MCF 10A (cell line): ENCODE measurements around the gene ARPC4. TPM values are rescaled to one million over a fixed set of nuclear protein-coding genes. Genes with fewer than 3 reads are reported as not detected.

Experiments
- BruUV-seq: library from RNA; stranded (reverse); fragments of 400-500 nt; replicated peaks from 2 replicates; lab custom pipeline; 2021; lab: Mats Ljungman, UMichigan
- CTCF ChIA-PET: fragments of 300-600 bp; sonication (Branson Sonifier 250); formaldehyde crosslinking; extraction: SDS; loops from one replicate; lab custom pipeline; 2021; ENCODE audit warnings: antibody characterized with exemption, inconsistent platforms; lab: Yijun Ruan, JAX
- POLR2A ChIA-PET: fragments of 300-600, 350-650 bp; sonication (Branson Sonifier 250); formaldehyde crosslinking; extraction: SDS; loops from one replicate; lab custom pipeline; 2020; ENCODE audit warnings: antibody characterized with exemption, inconsistent platforms; lab: Yijun Ruan, JAX
- DNase-seq: peaks from one replicate; pipeline ENCODE4 v3.0.0-alpha.2; 2018; ENCODE audit not compliant: unreplicated experiment
- H3K27ac Mint-ChIP-seq: one replicate; pipeline ENCODE4 v1.8.0; 2022; ENCODE audit warnings: mild to moderate bottlenecking, low read depth, mixed read lengths; ENCODE audit not compliant: unreplicated experiment
- H3K27me3 Mint-ChIP-seq: one replicate; pipeline ENCODE4 v1.8.0; 2022; ENCODE audit warnings: mixed read lengths; ENCODE audit not compliant: insufficient read depth, unreplicated experiment
- H3K36me3 Mint-ChIP-seq: one replicate; pipeline ENCODE4 v1.8.0; 2022; ENCODE audit warnings: mild to moderate bottlenecking, moderate library complexity, mixed read lengths; ENCODE audit not compliant: insufficient read depth, unreplicated experiment
- H3K4me1 Mint-ChIP-seq: one replicate; pipeline ENCODE4 v1.8.0; 2022; ENCODE audit warnings: mixed read lengths; ENCODE audit not compliant: insufficient read depth, unreplicated experiment
- H3K4me3 Mint-ChIP-seq: one replicate; pipeline ENCODE4 v1.8.0; 2022; ENCODE audit warnings: mild to moderate bottlenecking, moderate library complexity, mixed read lengths; ENCODE audit not compliant: unreplicated experiment
- H3K9me3 Mint-ChIP-seq: one replicate; pipeline ENCODE4 v1.8.0; 2022; ENCODE audit warnings: mixed read lengths; ENCODE audit not compliant: unreplicated experiment
- CTCF ChIP-seq: fragments of 200-600 bp; IDR thresholded peaks from one replicate; pipeline ENCODE4 v1.8.0; 2022; ENCODE audit warnings: antibody characterized with exemption, mild to moderate bottlenecking; ENCODE audit not compliant: unreplicated experiment
- intact Hi-C: fragments of 100-400 bp; cut with micrococcal nuclease; formaldehyde crosslinking; loops from 2 replicates; pipeline ENCODE4 v1.14.1; 2022
- total RNA-seq: library from RNA; stranded (reverse); gene quantifications from 2 replicates; pipeline ENCODE4 v1.2.3, GENCODE V29; 2022

The ARPC4 gene
- total RNA-seq, 1 experiment from 2014 or later, result 122 TPM

- ChIA-PET CTCF (no interaction called here), POLR2A (interaction anchor here (1.2 kb wide), 1 partner anchor 24 kb away, joined by 4 read pairs; no protein-coding TSS in a partner anchor)
- BruUV-seq, result no TSS peak
- no peak for TF ChIP-seq CTCF
- Mint-ChIP-seq H3K4me3 (no peak overlapping the region), H3K36me3 (no peaks in the 10 kb centered on the region), H3K27me3 (no peaks in the 10 kb centered on the region), H3K27ac (no peak overlapping the region), H3K4me1 (peaks cover 12% of the 10 kb centered on the region), H3K9me3 (no peaks in the 10 kb centered on the region)
- no peak for DNase-seq
- intact Hi-C loops, result no loop called here
Observed at GRCh38 chr3:9754678-9755077, 38.2 kb upstream of the ARPC4 start.

DNA sequence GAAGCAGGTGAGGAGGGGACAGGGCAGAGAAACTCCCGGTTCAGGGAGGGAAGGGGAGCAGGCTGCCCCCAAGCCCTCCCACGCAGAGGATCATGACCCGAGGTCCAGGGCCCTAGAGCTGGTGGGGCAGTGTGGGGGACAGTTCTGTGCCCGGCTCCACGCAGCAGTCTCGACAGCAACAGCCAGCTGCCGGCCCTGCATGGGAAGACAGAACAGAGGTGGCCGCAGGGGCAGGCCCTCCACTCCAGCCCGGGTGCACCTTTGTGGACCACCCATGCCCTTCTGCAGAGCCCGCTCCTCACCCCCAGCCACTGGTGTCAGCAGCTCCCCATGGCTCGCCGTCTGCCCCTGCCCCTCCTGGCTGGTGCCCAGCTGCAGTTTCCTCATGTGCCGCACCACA is 35.5 kb upstream of the ARPC4 start:
- no peaks in the 10 kb centered on the region for H3K9me3 Mint-ChIP-seq

GRCh38 chr3:9760779-9761505 is 31.9 kb upstream of the ARPC4 start:
- no peak overlapping the region for H3K4me3 Mint-ChIP-seq
- H3K27ac Mint-ChIP-seq, result no peak overlapping the region
- CTCF ChIA-PET, result no interaction called here
- no peak for DNase-seq
- no peak for TF ChIP-seq CTCF
- intact Hi-C loops, result no loop called here
- no peaks in the 10 kb centered on the region for H3K9me3 Mint-ChIP-seq
- no peaks in the 10 kb centered on the region for H3K4me1 Mint-ChIP-seq
- POLR2A ChIA-PET, result interaction anchor here (1.2 kb wide), 1 partner anchor 8 kb away, joined by 3 read pairs; no protein-coding TSS in a partner anchor
- no TSS peak for BruUV-seq
- no peaks in the 10 kb centered on the region for H3K27me3 Mint-ChIP-seq
- H3K36me3 Mint-ChIP-seq, result peaks cover 7% of the 10 kb centered on the region

More for the DNA sequence above, 35.5 kb upstream of the ARPC4 start:
- no peaks in the 10 kb centered on the region for H3K4me1 Mint-ChIP-seq
- no peak for TF ChIP-seq CTCF
- no peak for DNase-seq
- H3K36me3 Mint-ChIP-seq, result peaks cover 7% of the 10 kb centered on the region
- ChIA-PET POLR2A (no interaction called here), CTCF (no interaction called here)
- H3K27ac Mint-ChIP-seq, result no peak overlapping the region
- no peak overlapping the region for H3K4me3 Mint-ChIP-seq
- no peaks in the 10 kb centered on the region for H3K27me3 Mint-ChIP-seq
- no TSS peak for BruUV-seq
- intact Hi-C loops, result no loop called here

GRCh38 chr3:9761919-9762318 is 31.0 kb upstream of the ARPC4 start:
- CTCF ChIA-PET, result interaction anchor here (0.6 kb wide), 1 partner anchor 591 kb away, joined by 6 read pairs; no protein-coding TSS in a partner anchor
- POLR2A ChIA-PET, result no interaction called here
- no peak for DNase-seq
- Mint-ChIP-seq H3K4me1 (no peaks in the 10 kb centered on the region), H3K36me3 (peaks cover 7% of the 10 kb centered on the region), H3K4me3 (no peak overlapping the region), H3K27me3 (no peaks in the 10 kb centered on the region), H3K9me3 (no peaks in the 10 kb centered on the region), H3K27ac (no peak overlapping the region)
- no peak for TF ChIP-seq CTCF
- intact Hi-C loops, result no loop called here
- BruUV-seq, result no TSS peak
